ENCODE data around the gene HECTD4.
"Not testable (repeated sequence)": the region's sequence is repeated elsewhere in the genome, so short reads cannot be mapped to it uniquely, and the experiment has no call there.

HECTD4 gene

GRCh38 chr12:112350593-112351592 lies 31.3 kb downstream of the HECTD4 start:
- no peak for DNase-seq

DNA sequence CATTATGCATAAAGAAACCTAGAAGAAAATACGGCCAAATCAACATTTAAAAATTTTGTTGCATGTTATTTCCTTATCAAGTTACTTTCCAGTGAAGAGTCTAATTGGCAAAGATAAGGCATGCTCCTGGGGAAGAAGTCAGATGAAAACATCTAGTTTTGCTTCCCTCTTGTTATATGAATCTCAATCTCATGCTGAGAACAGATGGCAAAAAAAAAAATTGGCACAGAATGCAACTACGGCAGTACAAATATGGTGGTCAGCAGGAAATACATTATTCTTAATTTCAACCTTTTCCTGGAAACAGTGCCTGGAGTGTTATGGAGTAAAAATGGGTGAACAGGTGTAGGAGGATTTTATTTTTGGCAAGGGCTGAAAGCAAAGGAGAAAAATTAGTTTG lies 32.8 kb downstream of the HECTD4 start:
- DNase-seq, result no peak

- not testable (repeated sequence) for DNase-seq
Measured at GRCh38 chr12:112348926-112349325, 33.3 kb downstream of the HECTD4 start.

GRCh38 chr12:112347581-112347982 lies 34.6 kb downstream of the HECTD4 start:
- no peak for DNase-seq

DNA sequence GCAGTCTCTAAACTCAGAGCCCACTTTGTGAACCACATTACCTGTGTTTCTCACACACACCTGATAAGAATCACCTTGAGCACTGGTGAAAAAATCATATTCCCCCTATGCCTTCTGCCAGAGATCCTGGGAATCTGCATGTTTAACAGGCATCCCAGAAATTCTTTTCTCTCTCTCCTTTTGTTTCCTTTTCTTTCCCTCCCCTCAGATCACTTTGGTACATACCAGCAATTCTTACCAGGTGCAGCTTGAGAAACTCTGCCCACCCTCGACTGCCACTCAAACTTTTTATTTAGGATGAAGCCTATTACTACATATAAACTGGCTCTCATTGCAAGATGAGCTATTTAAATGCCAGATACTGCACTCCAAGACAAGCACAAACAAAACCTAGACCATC lies 36.0 kb downstream of the HECTD4 start:
- DNase-seq, result no peak

- no peak for DNase-seq
Measured at GRCh38 chr12:112344220-112344619, 38.0 kb downstream of the HECTD4 start.

GRCh38 chr12:112342587-112342986 lies 39.6 kb downstream of the HECTD4 start:
- DNase-seq, result no peak

- DNase-seq, result no peak
Measured at GRCh38 chr12:112341046-112341825, 41.0 kb downstream of the HECTD4 start.

DNA sequence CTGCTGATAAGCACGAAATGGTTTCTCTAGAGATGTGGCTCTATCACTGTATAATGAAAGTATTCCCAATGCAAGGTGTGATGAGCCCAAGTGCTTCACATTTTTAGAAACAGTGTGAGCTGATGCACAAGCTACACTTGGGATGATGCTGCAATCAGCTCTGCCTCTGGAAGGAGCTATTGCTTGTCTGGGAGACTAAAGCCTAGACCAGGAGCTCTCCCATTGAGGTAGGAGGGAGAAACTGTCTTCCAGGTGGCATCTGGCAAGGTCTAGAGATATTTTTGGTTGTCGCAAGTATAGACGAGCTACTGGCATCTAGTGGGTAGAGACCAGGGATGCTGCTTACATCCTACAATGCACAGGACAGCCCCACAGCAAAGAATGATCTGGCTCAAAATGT lies 42.0 kb downstream of the HECTD4 start:
- no peak for DNase-seq

- not testable (repeated sequence) for DNase-seq
Measured at GRCh38 chr12:112334999-112335398, 47.2 kb downstream of the HECTD4 start.

DNA sequence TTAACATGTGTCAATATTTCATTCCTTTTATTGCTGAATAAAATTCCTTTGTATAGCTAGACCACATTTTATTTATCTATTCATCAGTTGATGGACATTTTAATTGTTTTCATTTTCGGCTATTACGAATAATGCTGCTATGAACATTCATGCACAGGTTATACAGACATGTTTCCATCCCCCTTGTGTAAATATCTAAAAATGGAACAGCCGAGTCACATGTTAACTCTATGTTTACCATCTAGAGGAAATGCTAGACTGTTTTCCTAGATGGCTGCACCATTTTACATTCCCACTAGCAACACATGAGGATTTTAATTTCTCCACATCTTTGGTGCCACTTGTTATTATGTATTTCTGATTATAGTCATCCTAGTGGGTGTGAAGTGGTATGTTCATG lies 49.2 kb downstream of the HECTD4 start:
- no peak for DNase-seq

DNA sequence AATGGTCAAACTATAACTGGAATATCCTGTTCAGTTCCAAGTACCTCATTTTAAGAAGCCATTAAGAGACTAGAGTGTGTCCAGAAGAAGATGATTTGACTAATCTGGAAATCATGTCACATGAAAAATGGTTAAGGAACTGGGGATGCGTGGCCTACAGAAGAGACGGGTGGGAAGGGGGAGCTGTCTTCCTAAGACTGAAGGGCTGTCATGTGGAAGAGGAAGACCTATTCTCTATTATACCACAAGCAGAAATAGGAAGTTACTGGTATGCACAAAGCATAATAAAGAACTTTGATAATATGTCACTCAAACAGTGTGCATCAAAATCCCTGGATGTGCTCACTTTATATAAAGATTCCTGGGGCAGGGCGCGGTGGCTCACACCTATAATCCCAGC lies 50.3 kb downstream of the HECTD4 start:
- no peak for DNase-seq

DNA sequence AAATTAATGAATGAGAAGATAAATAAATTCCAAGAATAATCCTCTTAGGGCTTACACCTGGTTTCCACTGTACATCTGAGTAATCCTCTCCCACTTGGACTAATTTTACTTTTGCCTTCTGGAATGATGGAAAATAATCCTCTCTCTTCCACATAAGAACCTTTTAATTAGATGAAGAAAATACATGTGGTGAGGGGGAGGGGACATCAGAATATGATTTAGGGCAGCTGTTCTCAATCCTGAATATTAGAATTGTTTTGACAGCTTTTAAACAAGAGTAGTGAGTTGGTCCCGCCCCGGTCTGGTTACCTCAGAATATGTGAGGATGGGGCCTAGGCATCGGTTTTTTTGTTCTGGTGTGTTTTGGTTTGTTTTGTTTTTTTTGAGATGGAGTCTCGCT lies 51.5 kb downstream of the HECTD4 start:
- no peak for DNase-seq

- no peak for DNase-seq
Measured at GRCh38 chr12:112328456-112329124, 53.6 kb downstream of the HECTD4 start.

- DNase-seq, result no peak
Measured at GRCh38 chr12:112327209-112327938, 54.9 kb downstream of the HECTD4 start.

- DNase-seq, result no peak
Measured at GRCh38 chr12:112325622-112326207, 56.5 kb downstream of the HECTD4 start.

DNA sequence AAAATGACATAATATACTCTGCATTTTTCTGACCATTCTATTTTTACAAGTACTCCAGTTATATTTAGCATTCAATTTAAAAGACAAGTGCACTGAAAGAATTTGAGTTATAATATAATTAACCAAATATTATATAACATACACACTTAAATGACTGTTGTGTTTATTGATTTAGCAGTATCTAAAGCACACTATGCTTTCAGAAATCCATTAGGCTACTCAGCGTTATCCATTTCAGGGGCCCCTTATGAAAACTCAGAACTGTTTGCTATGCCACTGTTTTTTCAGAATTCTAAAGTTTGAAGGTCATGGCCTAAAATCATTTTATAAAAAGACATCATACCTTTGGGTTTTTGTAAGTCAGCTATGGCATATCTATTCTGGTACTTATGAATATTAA lies 57.1 kb downstream of the HECTD4 start:
- no peak for DNase-seq

GRCh38 chr12:112322882-112323547 lies 59.2 kb downstream of the HECTD4 start:
- DNase-seq, result no peak

DNA sequence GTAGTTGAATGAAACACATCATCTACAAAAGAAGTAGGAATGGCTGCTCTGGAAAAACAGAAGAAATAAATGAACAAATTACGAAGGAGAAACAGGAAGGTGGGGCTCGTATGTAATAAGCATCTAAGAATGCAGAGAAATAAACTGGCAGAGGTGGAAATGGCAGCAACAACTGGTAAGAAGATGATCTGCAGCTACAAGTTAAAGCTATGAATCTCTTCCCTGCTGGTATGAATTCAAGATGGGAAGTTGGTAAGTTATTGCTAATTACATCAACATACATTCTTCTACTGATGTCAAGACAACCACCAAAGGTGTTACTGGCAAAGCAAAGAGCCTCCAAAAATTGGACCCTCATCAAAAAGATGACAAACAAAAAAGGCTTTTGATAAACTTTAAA lies 59.8 kb downstream of the HECTD4 start:
- no peak for DNase-seq

DNA sequence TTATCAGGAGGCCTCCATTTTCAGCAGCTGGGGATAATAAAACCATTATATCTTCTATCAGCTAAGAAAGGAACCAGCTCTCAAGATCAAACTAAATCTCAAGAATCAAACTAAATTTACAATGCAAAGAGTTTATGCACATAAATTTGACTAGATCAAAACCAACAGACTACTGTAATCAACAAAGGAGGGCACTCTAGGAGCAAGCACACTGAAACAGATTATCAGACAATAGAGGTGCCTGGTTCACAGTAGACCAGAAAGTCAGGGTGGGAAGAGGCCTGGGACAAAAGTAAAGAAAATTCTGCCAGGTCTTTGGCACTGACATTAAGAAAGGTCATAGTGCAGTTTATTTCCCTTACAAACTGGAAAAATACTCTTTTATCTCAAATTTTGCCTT lies 61.0 kb downstream of the HECTD4 start:
- no peak for DNase-seq

GRCh38 chr12:112319395-112319794 lies 62.8 kb downstream of the HECTD4 start:
- no peak for DNase-seq

- no peak for DNase-seq
Measured at GRCh38 chr12:112317481-112317880, 64.8 kb downstream of the HECTD4 start.

All from SIG-M5 (cell line).